ENCODE data around the gene C18orf32.
"Not testable (repeated sequence)": the region's sequence is repeated elsewhere in the genome, so short reads cannot be mapped to it uniquely, and the experiment has no call there.

The C18orf32 gene

DNA sequence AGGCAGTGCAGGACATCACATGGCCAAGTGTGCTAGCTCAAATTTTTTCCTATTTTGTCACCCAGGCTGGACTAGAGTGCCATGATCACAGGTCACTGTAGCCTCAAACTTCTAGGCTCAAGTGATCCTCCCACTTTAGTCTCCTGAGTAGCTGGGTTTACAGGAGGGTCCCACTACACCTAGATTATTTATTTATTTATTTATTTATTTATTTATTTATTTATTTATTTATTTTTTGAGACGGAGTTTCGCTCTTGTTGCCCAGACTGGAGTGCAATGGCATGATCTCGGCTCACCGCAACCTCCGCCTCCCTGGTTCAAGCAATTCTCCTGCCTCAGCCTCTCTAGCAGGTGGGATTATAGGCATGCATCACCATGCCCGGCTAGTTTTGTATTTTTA lies 12.1 kb downstream of the C18orf32 start:
- H3K27ac ChIP-seq (ENCODE audit: low read depth, low read length); H3K4me3 ChIP-seq (ENCODE audit: low read depth in 1 of 5, low read length in 5 of 5); H3K9me3 ChIP-seq (ENCODE audit: control insufficient read depth in 5 of 5, low read length in 5 of 5); H3K27me3 ChIP-seq (ENCODE audit: control insufficient read depth in 5 of 5, insufficient read depth in 4 of 5, low read length in 5 of 5); H3K9ac ChIP-seq (ENCODE audit: low read length in 5 of 5); H3K4me1 ChIP-seq (ENCODE audit: control insufficient read depth in 5 of 5, insufficient read depth in 5 of 5, low read length in 5 of 5): not testable (repeated sequence)
- peaks cover 0 to 11% (median 8%) of the 10 kb centered on the region in 5 donors for H3K36me3 ChIP-seq (ENCODE audit: control insufficient read depth in 5 of 5, insufficient read depth in 5 of 5, low read length in 5 of 5)

DNA sequence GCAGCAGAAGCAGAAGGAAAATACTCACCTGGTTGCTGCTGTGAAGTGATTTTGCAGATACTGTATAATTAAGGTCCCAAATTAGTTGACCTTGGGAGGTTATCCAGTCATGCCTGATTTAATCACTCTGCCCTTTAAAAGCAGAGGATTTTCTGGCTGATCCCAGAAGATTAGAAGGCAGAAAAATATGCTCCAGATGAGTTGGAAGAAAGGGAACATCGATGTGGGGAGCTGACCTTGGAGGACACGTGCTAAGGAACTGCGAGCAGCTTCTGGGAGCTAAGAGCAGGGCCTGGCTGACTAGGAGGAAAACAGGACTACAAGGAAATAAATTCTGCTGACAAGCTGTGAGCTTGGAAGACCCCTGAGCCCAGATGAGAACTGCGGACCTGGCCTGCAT lies 13.3 kb downstream of the C18orf32 start:
- Histone ChIP-seq H3K4me1 (ENCODE audit: control insufficient read depth in 5 of 5, insufficient read depth in 5 of 5, low read length in 5 of 5) (peaks cover 0 to 8% (median 0%) of the 10 kb centered on the region in 5 donors), H3K9me3 (ENCODE audit: control insufficient read depth in 5 of 5, low read length in 5 of 5) (no peaks in the 10 kb centered on the region), H3K9ac (ENCODE audit: low read length in 5 of 5) (no peak overlapping the region), H3K4me3 (ENCODE audit: low read depth in 1 of 5, low read length in 5 of 5) (no peak overlapping the region), H3K27me3 (ENCODE audit: control insufficient read depth in 5 of 5, insufficient read depth in 4 of 5, low read length in 5 of 5) (no peaks in the 10 kb centered on the region), H3K36me3 (ENCODE audit: control insufficient read depth in 5 of 5, insufficient read depth in 5 of 5, low read length in 5 of 5) (peaks cover 0 to 2% (median 0%) of the 10 kb centered on the region in 5 donors), H3K27ac (ENCODE audit: low read depth, low read length) (no peak overlapping the region)

DNA sequence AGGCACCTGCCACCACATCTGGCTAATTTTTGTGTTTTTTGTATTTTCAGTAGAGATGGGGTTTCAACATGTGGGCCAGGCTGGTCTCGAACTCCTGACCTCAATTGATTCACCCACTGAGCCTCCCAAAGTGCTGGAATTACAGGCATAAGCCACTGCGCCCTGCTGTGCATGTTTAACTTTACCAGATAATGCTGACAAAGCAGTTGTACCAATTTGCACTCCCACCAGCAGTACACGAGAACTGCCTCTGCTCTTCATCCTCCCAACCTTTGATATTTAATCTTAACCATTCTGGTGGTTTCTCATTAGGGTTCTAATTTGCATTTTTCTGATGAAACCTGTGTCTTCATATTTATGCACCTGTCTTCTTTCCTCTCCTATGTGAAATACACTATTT lies 14.6 kb downstream of the C18orf32 start:
- Histone ChIP-seq H3K9ac (ENCODE audit: low read length in 5 of 5) (no peak overlapping the region), H3K27ac (ENCODE audit: low read depth, low read length) (no peak overlapping the region), H3K9me3 (ENCODE audit: control insufficient read depth in 5 of 5, low read length in 5 of 5) (no peaks in the 10 kb centered on the region), H3K36me3 (ENCODE audit: control insufficient read depth in 5 of 5, insufficient read depth in 5 of 5, low read length in 5 of 5) (no peaks in the 10 kb centered on the region), H3K4me1 (ENCODE audit: control insufficient read depth in 5 of 5, insufficient read depth in 5 of 5, low read length in 5 of 5) (peaks cover 0 to 8% (median 0%) of the 10 kb centered on the region in 5 donors), H3K27me3 (ENCODE audit: control insufficient read depth in 5 of 5, insufficient read depth in 4 of 5, low read length in 5 of 5) (no peaks in the 10 kb centered on the region), H3K4me3 (ENCODE audit: low read depth in 1 of 5, low read length in 5 of 5) (no peak overlapping the region)

DNA sequence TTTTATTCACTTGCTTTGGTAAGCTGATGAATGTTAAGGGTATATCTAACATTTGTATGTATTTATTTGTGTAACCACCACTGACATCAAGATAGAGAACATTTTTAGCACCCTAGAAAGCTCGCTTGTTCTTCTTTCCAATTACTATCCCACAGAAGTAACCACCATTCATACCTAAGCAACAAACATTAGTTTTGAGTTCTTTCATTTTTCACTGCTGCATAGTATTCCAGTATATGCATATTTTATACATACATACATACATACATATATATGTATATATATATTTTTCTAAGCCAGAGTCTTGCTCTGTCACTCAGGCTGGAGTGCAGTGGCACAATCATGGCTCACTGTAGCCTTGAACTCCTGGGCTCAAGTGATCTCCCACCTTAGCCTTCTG lies 15.5 kb downstream of the C18orf32 start:
- Histone ChIP-seq H3K36me3 (ENCODE audit: control insufficient read depth in 5 of 5, insufficient read depth in 5 of 5, low read length in 5 of 5) (no peaks in the 10 kb centered on the region), H3K4me3 (ENCODE audit: low read depth in 1 of 5, low read length in 5 of 5) (no peak overlapping the region), H3K4me1 (ENCODE audit: control insufficient read depth in 5 of 5, insufficient read depth in 5 of 5, low read length in 5 of 5) (peaks cover 0 to 2% (median 0%) of the 10 kb centered on the region in 5 donors), H3K9me3 (ENCODE audit: control insufficient read depth in 5 of 5, low read length in 5 of 5) (no peaks in the 10 kb centered on the region), H3K27ac (ENCODE audit: low read depth, low read length) (no peak overlapping the region), H3K27me3 (ENCODE audit: control insufficient read depth in 5 of 5, insufficient read depth in 4 of 5, low read length in 5 of 5) (no peaks in the 10 kb centered on the region), H3K9ac (ENCODE audit: low read length in 5 of 5) (no peak overlapping the region)

DNA sequence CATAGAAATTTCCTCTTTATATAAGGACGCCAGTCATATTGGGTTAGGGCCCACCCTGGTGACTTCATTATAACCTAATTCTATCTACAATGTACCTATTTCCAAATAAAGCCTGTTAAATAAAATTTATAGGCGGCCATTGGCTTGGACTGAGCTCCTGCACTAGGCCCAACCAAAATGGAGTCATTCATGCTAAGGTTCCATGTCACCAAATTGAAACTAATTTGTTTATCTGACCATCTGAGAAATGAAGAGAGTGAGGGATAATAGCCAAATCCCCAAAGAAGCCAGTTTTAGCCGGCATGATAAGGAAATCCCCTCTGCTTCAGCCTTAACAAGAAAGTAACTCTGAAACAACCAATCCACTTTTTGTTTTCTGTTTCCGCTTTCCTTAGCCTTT lies 19.4 kb downstream of the C18orf32 start:
- Histone ChIP-seq H3K9ac (ENCODE audit: low read length in 5 of 5) (no peak overlapping the region), H3K27ac (ENCODE audit: low read depth, low read length) (no peak overlapping the region), H3K36me3 (ENCODE audit: control insufficient read depth in 5 of 5, insufficient read depth in 5 of 5, low read length in 5 of 5) (no peaks in the 10 kb centered on the region), H3K9me3 (ENCODE audit: control insufficient read depth in 5 of 5, low read length in 5 of 5) (no peaks in the 10 kb centered on the region), H3K27me3 (ENCODE audit: control insufficient read depth in 5 of 5, insufficient read depth in 4 of 5, low read length in 5 of 5) (no peaks in the 10 kb centered on the region), H3K4me1 (ENCODE audit: control insufficient read depth in 5 of 5, insufficient read depth in 5 of 5, low read length in 5 of 5) (no peaks in the 10 kb centered on the region), H3K4me3 (ENCODE audit: low read depth in 1 of 5, low read length in 5 of 5) (no peak overlapping the region)

DNA sequence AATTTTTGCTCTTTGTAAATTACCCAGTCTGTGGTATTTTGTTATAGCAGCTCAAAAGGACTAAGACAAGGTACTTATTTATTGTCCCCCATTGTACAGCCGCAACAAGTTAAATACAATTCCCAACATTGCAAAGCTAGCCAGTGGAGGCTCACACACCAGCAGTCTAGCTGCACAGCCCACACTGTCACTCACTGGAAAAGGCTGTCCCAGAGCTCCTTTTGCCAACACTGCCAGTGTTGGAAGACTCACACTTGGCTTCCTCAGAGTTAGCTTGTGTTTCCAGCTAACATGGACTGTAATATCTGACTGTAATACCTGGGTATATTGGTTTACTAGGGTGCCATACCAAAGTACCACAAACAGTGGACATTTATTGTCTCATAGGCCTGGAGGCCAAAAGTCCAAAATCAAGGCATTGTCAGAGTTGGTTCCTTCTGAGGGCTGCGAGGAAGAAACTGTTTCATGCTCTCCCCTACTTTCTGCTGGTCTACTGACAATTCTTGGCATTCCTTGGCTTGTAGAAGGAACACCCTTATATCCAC lies 19.9 kb downstream of the C18orf32 start:
- Histone ChIP-seq H3K27ac (ENCODE audit: low read depth, low read length) (no peak overlapping the region), H3K9me3 (ENCODE audit: control insufficient read depth in 5 of 5, low read length in 5 of 5) (no peaks in the 10 kb centered on the region), H3K27me3 (ENCODE audit: control insufficient read depth in 5 of 5, insufficient read depth in 4 of 5, low read length in 5 of 5) (no peaks in the 10 kb centered on the region), H3K4me1 (ENCODE audit: control insufficient read depth in 5 of 5, insufficient read depth in 5 of 5, low read length in 5 of 5) (no peaks in the 10 kb centered on the region), H3K36me3 (ENCODE audit: control insufficient read depth in 5 of 5, insufficient read depth in 5 of 5, low read length in 5 of 5) (no peaks in the 10 kb centered on the region), H3K9ac (ENCODE audit: low read length in 5 of 5) (no peak overlapping the region), H3K4me3 (ENCODE audit: low read depth in 1 of 5, low read length in 5 of 5) (no peak overlapping the region)

DNA sequence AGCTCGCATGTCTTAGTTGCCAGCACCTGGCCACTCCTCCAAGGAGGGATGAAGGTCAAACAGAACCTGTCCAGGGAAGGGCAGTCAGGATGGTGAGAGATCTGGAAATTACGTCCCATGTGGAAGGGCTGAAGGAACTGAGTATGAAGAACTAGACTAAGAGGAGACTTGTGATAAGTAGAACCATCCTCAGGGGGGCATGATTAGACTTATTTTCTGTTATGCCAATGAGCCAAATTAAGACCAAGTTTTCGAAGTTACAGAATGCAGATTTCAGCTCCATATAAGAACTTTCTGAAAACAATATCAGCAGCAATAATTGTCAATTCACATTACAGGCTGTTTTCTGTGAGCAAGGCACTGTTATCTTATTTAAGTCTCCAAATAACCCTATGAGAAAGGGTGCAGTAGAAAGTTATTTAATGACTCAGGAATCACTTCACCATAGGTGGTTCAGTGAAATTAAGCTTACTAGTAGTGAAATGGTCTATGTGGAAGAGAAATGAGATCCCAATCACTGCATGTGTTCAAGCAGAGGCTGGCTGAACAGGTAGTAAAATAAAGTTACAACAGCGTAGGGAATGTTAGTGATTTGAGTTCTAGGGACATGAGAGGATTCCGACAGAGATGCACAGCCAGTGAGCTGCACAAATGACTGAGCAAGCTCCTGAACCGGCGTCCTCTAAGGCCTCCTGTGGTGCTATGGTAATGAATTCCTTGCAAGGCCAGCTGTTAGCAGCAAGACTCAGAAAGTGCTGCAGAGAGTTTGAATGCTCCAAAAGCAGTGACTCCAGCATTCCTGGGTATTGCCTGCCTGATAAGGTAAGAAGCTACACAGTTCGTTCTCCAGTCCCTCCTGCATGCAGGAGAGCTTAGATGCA lies 22.1 kb downstream of the C18orf32 start:
- Histone ChIP-seq H3K9me3 (ENCODE audit: control insufficient read depth in 5 of 5, low read length in 5 of 5) (no peaks in the 10 kb centered on the region), H3K27me3 (ENCODE audit: control insufficient read depth in 5 of 5, insufficient read depth in 4 of 5, low read length in 5 of 5) (no peaks in the 10 kb centered on the region), H3K27ac (ENCODE audit: low read depth, low read length) (no peak overlapping the region), H3K4me1 (ENCODE audit: control insufficient read depth in 5 of 5, insufficient read depth in 5 of 5, low read length in 5 of 5) (peaks cover 2 to 10% (median 10%) of the 10 kb centered on the region in 5 donors), H3K36me3 (ENCODE audit: control insufficient read depth in 5 of 5, insufficient read depth in 5 of 5, low read length in 5 of 5) (no peaks in the 10 kb centered on the region), H3K4me3 (ENCODE audit: low read depth in 1 of 5, low read length in 5 of 5) (no peak overlapping the region), H3K9ac (ENCODE audit: low read length in 5 of 5) (no peak overlapping the region)

DNA sequence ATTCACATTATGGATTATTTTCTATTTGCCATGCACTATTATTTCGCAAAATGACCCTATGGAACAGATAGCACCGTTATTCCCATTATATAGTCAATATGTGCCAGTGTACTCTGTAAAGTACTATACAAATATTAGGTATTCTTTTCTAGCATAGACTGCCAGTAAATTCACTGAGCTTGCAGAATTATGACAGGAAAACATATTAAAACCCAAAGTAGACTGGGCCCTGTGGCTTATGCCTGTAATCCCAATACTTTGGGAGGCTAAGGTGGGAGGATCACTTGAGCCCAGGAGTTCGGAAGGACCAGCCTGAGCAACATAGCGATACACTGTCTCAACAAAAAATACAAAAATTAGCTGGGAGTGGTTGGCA lies 25.4 kb downstream of the C18orf32 start:
- Histone ChIP-seq H3K27ac (ENCODE audit: low read depth, low read length) (peak overlapping the region; percentile 16), H3K27me3 (ENCODE audit: control insufficient read depth in 5 of 5, insufficient read depth in 4 of 5, low read length in 5 of 5) (no peaks in the 10 kb centered on the region), H3K36me3 (ENCODE audit: control insufficient read depth in 5 of 5, insufficient read depth in 5 of 5, low read length in 5 of 5) (no peaks in the 10 kb centered on the region), H3K4me1 (ENCODE audit: control insufficient read depth in 5 of 5, insufficient read depth in 5 of 5, low read length in 5 of 5) (peaks cover 2 to 22% (median 22%) of the 10 kb centered on the region in 5 donors), H3K9me3 (ENCODE audit: control insufficient read depth in 5 of 5, low read length in 5 of 5) (no peaks in the 10 kb centered on the region), H3K9ac (ENCODE audit: low read length in 5 of 5) (no peak overlapping the region), H3K4me3 (ENCODE audit: low read depth in 1 of 5, low read length in 5 of 5) (no peak overlapping the region)

DNA sequence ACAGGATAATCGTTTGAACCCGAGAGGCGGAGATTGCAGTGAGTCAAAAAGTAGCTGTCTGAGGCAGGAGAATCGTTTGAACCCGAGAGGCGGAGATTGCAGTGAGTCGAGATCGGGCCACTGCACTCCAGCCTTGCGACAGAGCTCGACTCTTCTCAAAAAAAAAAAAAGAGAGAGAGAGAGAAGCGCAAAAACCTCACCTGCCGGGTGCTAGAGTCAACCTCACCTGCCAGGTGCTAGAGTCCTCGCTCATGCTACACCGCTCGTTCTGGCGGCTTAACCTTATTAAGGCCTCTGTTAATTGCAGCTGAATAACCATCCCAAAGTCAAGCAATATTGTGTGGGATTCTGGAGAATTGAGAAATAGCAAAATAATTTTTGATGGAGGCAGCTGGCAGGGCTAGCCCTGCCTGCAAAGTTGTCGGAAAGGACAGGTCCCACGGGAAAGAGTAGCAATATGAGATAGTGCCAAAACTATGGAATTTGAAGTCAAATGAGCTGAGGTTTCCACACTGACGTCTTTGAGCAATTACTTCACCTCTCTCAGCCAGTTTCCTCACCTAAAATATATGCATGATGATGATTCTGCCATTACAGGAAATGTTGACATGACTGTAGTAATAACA lies 25.9 kb downstream of the C18orf32 start:
- H3K9me3 ChIP-seq (ENCODE audit: control insufficient read depth in 5 of 5, low read length in 5 of 5): no peaks in the 10 kb centered on the region
- no peaks in the 10 kb centered on the region for H3K36me3 ChIP-seq (ENCODE audit: control insufficient read depth in 5 of 5, insufficient read depth in 5 of 5, low read length in 5 of 5)
- H3K9ac ChIP-seq (ENCODE audit: low read length in 5 of 5): peak overlapping the region in 4 of 5 donors; percentile 94 to 96 (median 95)
- peak overlapping the region; percentile 82 to 96 (median 93) for H3K4me3 ChIP-seq (ENCODE audit: low read depth in 1 of 5, low read length in 5 of 5)
- peak overlapping the region; percentile 96 for H3K27ac ChIP-seq (ENCODE audit: low read depth, low read length)
- H3K27me3 ChIP-seq (ENCODE audit: control insufficient read depth in 5 of 5, insufficient read depth in 4 of 5, low read length in 5 of 5): no peaks in the 10 kb centered on the region
- H3K4me1 ChIP-seq (ENCODE audit: control insufficient read depth in 5 of 5, insufficient read depth in 5 of 5, low read length in 5 of 5): peaks cover 2 to 22% (median 22%) of the 10 kb centered on the region in 5 donors

All from subcutaneous abdominal adipose tissue (tissue), 5 donors.